ENCODE measurements around the gene CANX.

Gene CANX

GRCh38 chr5:179758955-179759354 lies 60.2 kb downstream of the CANX start:
- no peak for DNase-seq (ENCODE audit: low read depth)

GRCh38 chr5:179759581-179760551 lies 61.1 kb downstream of the CANX start:
- no peak for DNase-seq (ENCODE audit: low read depth)

- DNase-seq (ENCODE audit: low read depth) = peak; percentile 43
These were observed 63.5 kb downstream of the CANX start for GRCh38 chr5:179762079-179762780.

- no peak for DNase-seq (ENCODE audit: low read depth)
These were observed 64.0 kb downstream of the CANX start for GRCh38 chr5:179762781-179763176.

- no peak for DNase-seq (ENCODE audit: low read depth)
These were observed 64.6 kb downstream of the CANX start for GRCh38 chr5:179763215-179763945.

- no peak for DNase-seq (ENCODE audit: low read depth)
These were observed 65.3 kb downstream of the CANX start for GRCh38 chr5:179764056-179764455.

GRCh38 chr5:179765400-179765799 lies 66.6 kb downstream of the CANX start:
- DNase-seq (ENCODE audit: low read depth) = peak; percentile 61

GRCh38 chr5:179766021-179766725 lies 67.4 kb downstream of the CANX start:
- DNase-seq (ENCODE audit: low read depth) = no peak

GRCh38 chr5:179766726-179767455 lies 68.1 kb downstream of the CANX start:
- no peak for DNase-seq (ENCODE audit: low read depth)

- DNase-seq (ENCODE audit: low read depth) = no peak
These were observed 68.8 kb downstream of the CANX start for GRCh38 chr5:179767496-179768100.

GRCh38 chr5:179768326-179769085 lies 69.7 kb downstream of the CANX start:
- no peak for DNase-seq (ENCODE audit: low read depth)

GRCh38 chr5:179769271-179769670 lies 70.5 kb downstream of the CANX start:
- DNase-seq (ENCODE audit: low read depth) = no peak

GRCh38 chr5:179769796-179770195 lies 71.0 kb downstream of the CANX start:
- DNase-seq (ENCODE audit: low read depth) = no peak

GRCh38 chr5:179771311-179771895 lies 72.6 kb downstream of the CANX start:
- DNase-seq (ENCODE audit: low read depth) = no peak

GRCh38 chr5:179772351-179772750 lies 73.6 kb downstream of the CANX start:
- no peak for DNase-seq (ENCODE audit: low read depth)

GRCh38 chr5:179773686-179774040 lies 74.9 kb downstream of the CANX start:
- no peak for DNase-seq (ENCODE audit: low read depth)

GRCh38 chr5:179774442-179774841 lies 75.7 kb downstream of the CANX start:
- DNase-seq (ENCODE audit: low read depth) = no peak

- no peak for DNase-seq (ENCODE audit: low read depth)
These were observed 77.7 kb downstream of the CANX start for GRCh38 chr5:179776411-179776938.

GRCh38 chr5:179777456-179777855 lies 78.7 kb downstream of the CANX start:
- no peak for DNase-seq (ENCODE audit: low read depth)

Measured in GM04503 (cell line).